SK-N-MC (cell line): Measurements from ENCODE around the gene PACS2.

Experiments used
- EZH2 ChIP-seq: fragments of 200-600 bp; sonication (generic); IDR thresholded peaks from one replicate; pipeline ENCODE4 v1.6.1; 2017; ENCODE audit warnings: antibody characterized with exemption
- POLR2AphosphoS5 ChIP-seq: IDR thresholded peaks from 2 replicates; pipeline ENCODE4 v1.6.1; 2012; ENCODE audit warnings: mild to moderate bottlenecking, low read depth, low read length, borderline replicate concordance

GRCh38 chr14:105389534-105389933 is 75.0 kb downstream of the PACS2 start:
- TF ChIP-seq POLR2AphosphoS5 (no peak), EZH2 (no peak)
